SK-N-SH treated with all-trans-retinoic acid at 6 μM for 48 hours (cell line): ENCODE measurements around the gene TSPAN9.

Experiments used
- ESRRG ChIP-seq: fragments of 250-450 bp; sonication (Bioruptor Pico); IDR thresholded peaks from 2 replicates; pipeline ENCODE4 v1.6.1; 2021; ENCODE audit warnings: mild to moderate bottlenecking
- ISL1 ChIP-seq: fragments of 250-450 bp; sonication (Bioruptor Pico); IDR thresholded peaks from 2 replicates; pipeline ENCODE4 v2.1.2; 2022; ENCODE audit warnings: mild to moderate bottlenecking, moderate library complexity
- RARB ChIP-seq: fragments of 250-450 bp; sonication (Bioruptor Pico); IDR thresholded peaks from 2 replicates; pipeline ENCODE4 v1.8.0; 2021; ENCODE audit warnings: mild to moderate bottlenecking, moderate library complexity
- TOX ChIP-seq: fragments of 250-450 bp; sonication (Bioruptor Pico); IDR thresholded peaks from 2 replicates; pipeline ENCODE4 v1.8.0; 2021; ENCODE audit warnings: mild to moderate bottlenecking, moderate library complexity, borderline replicate concordance
- ZC3H10 ChIP-seq: fragments of 250-450 bp; sonication (Bioruptor Pico); IDR thresholded peaks from 2 replicates; pipeline ENCODE4 v1.5.1; 2021; ENCODE audit warnings: mild to moderate bottlenecking, moderate library complexity
- ZFP3 ChIP-seq: fragments of 250-450 bp; sonication (Bioruptor Pico); IDR thresholded peaks from 2 replicates; pipeline ENCODE4 v1.5.0; 2020; ENCODE audit warnings: mild to moderate bottlenecking, moderate library complexity
- ZNF565 ChIP-seq: fragments of 450-650 bp; formaldehyde crosslinking; conservative IDR thresholded peaks from 2 replicates; pipeline ENCODE4 v1.5.0; 2020; ENCODE audit warnings: low read depth, mild to moderate bottlenecking, moderate library complexity
- ZNF8 ChIP-seq: fragments of 450-650 bp; formaldehyde crosslinking; IDR thresholded peaks from 2 replicates; pipeline ENCODE4 v1.5.0; 2020; ENCODE audit warnings: mild to moderate bottlenecking, moderate library complexity
- TF ChIP-seq, protein P1 (sequence below): fragments of 250-450 bp; sonication (Bioruptor Pico); IDR thresholded peaks from 2 replicates; pipeline ENCODE4 v1.5.1; 2020; ENCODE audit warnings: low read depth, mild to moderate bottlenecking, moderate library complexity
- TF ChIP-seq, protein P2 (sequence below): fragments of 250-450 bp; sonication (Bioruptor Pico); IDR thresholded peaks from 2 replicates; pipeline ENCODE4 v1.5.0; 2020; ENCODE audit warnings: mild to moderate bottlenecking, moderate library complexity
- TF ChIP-seq, protein P3 (sequence below): fragments of 250-450 bp; sonication (Bioruptor Pico); IDR thresholded peaks from 2 replicates; pipeline ENCODE4 v1.5.1; 2021; ENCODE audit warnings: mild to moderate bottlenecking, moderate library complexity

DNA sequence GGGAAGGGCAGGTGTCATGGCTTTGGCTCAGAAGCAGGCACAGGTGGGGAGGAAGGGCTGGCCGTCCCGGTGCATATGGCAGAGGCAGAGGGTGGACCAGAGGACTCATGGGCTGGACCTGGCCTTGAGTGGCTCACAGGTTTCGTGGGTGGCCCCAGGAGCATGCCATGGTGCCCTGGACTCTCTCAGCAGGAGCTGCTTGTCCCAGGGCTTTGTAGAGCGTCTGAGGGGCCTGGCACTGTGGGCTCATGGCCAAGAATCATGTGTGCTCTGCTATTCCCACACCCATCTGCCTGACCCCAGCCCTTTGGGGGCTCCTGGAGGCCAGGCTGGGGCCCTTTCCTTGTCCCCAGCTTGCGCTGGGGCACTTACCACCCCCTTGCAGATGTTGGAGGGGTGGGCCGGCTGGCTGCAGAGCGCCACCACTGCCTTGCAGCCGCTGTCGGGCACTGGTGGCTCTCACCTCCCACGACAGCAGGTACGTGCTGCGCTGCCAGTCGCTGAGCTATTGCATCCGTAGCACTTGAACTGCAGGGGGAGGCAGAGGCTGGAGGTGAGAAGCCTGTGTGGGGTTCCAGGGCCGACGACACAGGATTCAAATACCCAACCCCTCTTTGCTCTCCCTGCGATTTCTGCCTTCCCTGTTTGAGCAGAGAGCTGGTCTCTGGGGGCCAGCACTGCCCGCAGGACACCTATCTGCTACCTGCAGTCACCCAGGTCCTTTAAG, 226.4 kb downstream of the TSPAN9 start:
- TF ChIP-seq ZC3H10 (no peak), ISL1 (CRISPR knock-in tag) (no peak), ZNF565 (no peak), ZFP3 (CRISPR knock-in tag) (no peak), ESRRG (CRISPR knock-in tag) (no peak), TOX (CRISPR knock-in tag) (no peak), ZNF8 (CRISPR knock-in tag) (no peak), RARB (no peak)
- TF ChIP-seq, protein P1, sequence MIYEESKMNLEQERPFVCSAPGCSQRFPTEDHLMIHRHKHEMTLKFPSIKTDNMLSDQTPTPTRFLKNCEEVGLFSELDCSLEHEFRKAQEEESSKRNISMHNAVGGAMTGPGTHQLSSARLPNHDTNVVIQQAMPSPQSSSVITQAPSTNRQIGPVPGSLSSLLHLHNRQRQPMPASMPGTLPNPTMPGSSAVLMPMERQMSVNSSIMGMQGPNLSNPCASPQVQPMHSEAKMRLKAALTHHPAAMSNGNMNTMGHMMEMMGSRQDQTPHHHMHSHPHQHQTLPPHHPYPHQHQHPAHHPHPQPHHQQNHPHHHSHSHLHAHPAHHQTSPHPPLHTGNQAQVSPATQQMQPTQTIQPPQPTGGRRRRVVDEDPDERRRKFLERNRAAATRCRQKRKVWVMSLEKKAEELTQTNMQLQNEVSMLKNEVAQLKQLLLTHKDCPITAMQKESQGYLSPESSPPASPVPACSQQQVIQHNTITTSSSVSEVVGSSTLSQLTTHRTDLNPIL (CRISPR knock-in tag): no peak
- TF ChIP-seq, protein P2, sequence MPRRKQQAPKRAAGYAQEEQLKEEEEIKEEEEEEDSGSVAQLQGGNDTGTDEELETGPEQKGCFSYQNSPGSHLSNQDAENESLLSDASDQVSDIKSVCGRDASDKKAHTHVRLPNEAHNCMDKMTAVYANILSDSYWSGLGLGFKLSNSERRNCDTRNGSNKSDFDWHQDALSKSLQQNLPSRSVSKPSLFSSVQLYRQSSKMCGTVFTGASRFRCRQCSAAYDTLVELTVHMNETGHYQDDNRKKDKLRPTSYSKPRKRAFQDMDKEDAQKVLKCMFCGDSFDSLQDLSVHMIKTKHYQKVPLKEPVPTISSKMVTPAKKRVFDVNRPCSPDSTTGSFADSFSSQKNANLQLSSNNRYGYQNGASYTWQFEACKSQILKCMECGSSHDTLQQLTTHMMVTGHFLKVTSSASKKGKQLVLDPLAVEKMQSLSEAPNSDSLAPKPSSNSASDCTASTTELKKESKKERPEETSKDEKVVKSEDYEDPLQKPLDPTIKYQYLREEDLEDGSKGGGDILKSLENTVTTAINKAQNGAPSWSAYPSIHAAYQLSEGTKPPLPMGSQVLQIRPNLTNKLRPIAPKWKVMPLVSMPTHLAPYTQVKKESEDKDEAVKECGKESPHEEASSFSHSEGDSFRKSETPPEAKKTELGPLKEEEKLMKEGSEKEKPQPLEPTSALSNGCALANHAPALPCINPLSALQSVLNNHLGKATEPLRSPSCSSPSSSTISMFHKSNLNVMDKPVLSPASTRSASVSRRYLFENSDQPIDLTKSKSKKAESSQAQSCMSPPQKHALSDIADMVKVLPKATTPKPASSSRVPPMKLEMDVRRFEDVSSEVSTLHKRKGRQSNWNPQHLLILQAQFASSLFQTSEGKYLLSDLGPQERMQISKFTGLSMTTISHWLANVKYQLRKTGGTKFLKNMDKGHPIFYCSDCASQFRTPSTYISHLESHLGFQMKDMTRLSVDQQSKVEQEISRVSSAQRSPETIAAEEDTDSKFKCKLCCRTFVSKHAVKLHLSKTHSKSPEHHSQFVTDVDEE (CRISPR knock-in tag): no peak
- TF ChIP-seq, protein P3, sequence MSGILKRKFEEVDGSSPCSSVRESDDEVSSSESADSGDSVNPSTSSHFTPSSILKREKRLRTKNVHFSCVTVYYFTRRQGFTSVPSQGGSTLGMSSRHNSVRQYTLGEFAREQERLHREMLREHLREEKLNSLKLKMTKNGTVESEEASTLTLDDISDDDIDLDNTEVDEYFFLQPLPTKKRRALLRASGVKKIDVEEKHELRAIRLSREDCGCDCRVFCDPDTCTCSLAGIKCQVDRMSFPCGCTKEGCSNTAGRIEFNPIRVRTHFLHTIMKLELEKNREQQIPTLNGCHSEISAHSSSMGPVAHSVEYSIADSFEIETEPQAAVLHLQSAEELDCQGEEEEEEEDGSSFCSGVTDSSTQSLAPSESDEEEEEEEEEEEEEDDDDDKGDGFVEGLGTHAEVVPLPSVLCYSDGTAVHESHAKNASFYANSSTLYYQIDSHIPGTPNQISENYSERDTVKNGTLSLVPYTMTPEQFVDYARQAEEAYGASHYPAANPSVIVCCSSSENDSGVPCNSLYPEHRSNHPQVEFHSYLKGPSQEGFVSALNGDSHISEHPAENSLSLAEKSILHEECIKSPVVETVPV (CRISPR knock-in tag): no peak
